Right atrium auricular region (tissue), 2 donors: ENCODE data around the gene C11orf91. TPM values are rescaled to one million over a fixed set of nuclear protein-coding genes. Genes with fewer than 3 reads are reported as not detected.

Source experiments
- DNase-seq: peaks from one replicate; pipeline ENCODE4 v3.0.0-alpha.2; 2019; ENCODE audit warnings: low spot score
- H3K27ac ChIP-seq, 2 donors: fragments of 200-600 bp; sonication (generic); 1 replicate in 1 of 2; 2 replicates in 1 of 2; pipeline ENCODE4 v1.5.1; 2016 to 2019
- H3K27me3 ChIP-seq, 2 donors: fragments of 200-600 bp; sonication (generic); one replicate each; pipeline versions ENCODE4 v1.5.1 to v1.6.0; 2017 to 2019
- H3K36me3 ChIP-seq: fragments of 200-600 bp; sonication (generic); one replicate; pipeline ENCODE4 v1.5.1; 2016
- H3K4me1 ChIP-seq, 2 donors: fragments of 200-600 bp; sonication (generic); one replicate each; pipeline versions ENCODE4 v1.5.1 to v1.6.0; 2017 to 2019
- H3K4me3 ChIP-seq, 2 donors: fragments of 200-600 bp; sonication (generic); 1 replicate in 1 of 2; 2 replicates in 1 of 2; pipeline ENCODE4 v1.5.1; 2017 to 2019; ENCODE audit warnings: mild to moderate bottlenecking in 1 of 2, moderate library complexity in 1 of 2
- H3K9me3 ChIP-seq, 2 donors: fragments of 200-600 bp; sonication (generic); one replicate each; pipeline ENCODE4 v1.5.1; 2019
- total RNA-seq, 2 donors: library from RNA; depleted of rRNA; stranded (reverse); fragments of >200 nt; gene quantifications; one replicate each; pipeline ENCODE4 v1.1.0, GENCODE V29; 2016
- TF ChIP-seq, protein P1 (sequence below), 2 donors: fragments of 200-600 bp; sonication (generic); IDR thresholded peaks; one replicate each; pipeline ENCODE4 v1.5.1; 2019; ENCODE audit warnings: antibody characterized with exemption in 2 of 2

The C11orf91 gene
- total RNA-seq, 2 donors from 2014 or later: not detected

DNA sequence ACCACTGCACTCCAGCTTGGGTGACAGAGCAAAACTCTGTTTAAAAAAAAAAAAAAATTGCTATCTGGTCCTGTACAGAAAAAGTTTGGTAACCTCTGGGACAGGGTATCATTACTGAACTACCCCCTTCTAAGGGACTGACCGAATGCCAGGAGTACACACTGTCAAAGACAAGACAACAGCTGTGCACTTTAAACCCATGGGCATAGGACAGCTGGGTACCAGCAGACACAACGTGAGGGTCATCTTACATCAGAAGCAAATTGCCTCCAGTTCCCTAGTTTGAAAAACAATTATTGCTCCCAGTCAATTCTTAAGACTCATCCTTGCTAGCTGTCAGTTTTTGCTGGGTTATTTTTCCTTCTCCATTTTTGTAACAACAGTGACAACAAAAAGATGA lies 17.8 kb upstream of the C11orf91 start:
- peak overlapping the region in 1 of 2 donors; percentile 0 for H3K27ac ChIP-seq
- no peak overlapping the region for H3K4me3 ChIP-seq
- peaks cover 0 to 79% of the 10 kb centered on the region in 2 donors for H3K4me1 ChIP-seq
- no peaks in the 10 kb centered on the region for H3K27me3 ChIP-seq
- peaks cover 87% of the 10 kb centered on the region for H3K36me3 ChIP-seq
- no peaks in the 10 kb centered on the region for H3K9me3 ChIP-seq
- DNase-seq: no peak
- TF ChIP-seq, protein P1, sequence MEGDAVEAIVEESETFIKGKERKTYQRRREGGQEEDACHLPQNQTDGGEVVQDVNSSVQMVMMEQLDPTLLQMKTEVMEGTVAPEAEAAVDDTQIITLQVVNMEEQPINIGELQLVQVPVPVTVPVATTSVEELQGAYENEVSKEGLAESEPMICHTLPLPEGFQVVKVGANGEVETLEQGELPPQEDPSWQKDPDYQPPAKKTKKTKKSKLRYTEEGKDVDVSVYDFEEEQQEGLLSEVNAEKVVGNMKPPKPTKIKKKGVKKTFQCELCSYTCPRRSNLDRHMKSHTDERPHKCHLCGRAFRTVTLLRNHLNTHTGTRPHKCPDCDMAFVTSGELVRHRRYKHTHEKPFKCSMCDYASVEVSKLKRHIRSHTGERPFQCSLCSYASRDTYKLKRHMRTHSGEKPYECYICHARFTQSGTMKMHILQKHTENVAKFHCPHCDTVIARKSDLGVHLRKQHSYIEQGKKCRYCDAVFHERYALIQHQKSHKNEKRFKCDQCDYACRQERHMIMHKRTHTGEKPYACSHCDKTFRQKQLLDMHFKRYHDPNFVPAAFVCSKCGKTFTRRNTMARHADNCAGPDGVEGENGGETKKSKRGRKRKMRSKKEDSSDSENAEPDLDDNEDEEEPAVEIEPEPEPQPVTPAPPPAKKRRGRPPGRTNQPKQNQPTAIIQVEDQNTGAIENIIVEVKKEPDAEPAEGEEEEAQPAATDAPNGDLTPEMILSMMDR (IDR thresholded peaks at IDR 0.05): no peak

DNA sequence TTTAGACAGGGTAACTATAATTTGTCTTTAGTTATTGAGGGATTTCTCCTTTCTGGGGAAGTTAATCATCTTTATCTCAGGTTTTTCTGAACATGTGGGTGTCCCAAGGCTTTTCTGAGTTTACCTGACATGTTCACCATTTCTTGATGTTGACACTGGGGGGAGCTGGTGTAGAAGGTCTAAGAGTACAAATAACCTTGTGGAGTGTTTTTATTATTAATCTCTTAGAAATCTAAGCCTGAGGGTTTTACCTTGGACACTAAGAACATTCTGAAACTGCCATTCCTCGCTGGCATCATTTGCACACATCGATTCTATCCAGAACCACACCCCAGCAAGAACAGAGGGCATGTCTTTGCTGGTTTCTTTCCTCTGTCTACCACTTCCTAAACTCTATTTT lies 15.6 kb upstream of the C11orf91 start:
- Histone ChIP-seq H3K4me1 (peaks cover 0 to 69% of the 10 kb centered on the region in 2 donors), H3K27ac (peak overlapping the region; percentile 50 to 57), H3K9me3 (no peaks in the 10 kb centered on the region), H3K36me3 (peaks cover 93% of the 10 kb centered on the region), H3K27me3 (no peaks in the 10 kb centered on the region), H3K4me3 (no peak overlapping the region)
- DNase-seq: no peak
- TF ChIP-seq, protein P1 (IDR thresholded peaks at IDR 0.05): peak in 1 of 2 donors; percentile 50

GRCh38 chr11:33713856-33714398 lies 13.3 kb upstream of the C11orf91 start:
- Histone ChIP-seq H3K4me1 (peaks cover 0 to 62% of the 10 kb centered on the region in 2 donors), H3K27ac (peak overlapping the region in 1 of 2 donors; percentile 8), H3K36me3 (peaks cover 91% of the 10 kb centered on the region), H3K9me3 (no peaks in the 10 kb centered on the region), H3K4me3 (no peak overlapping the region), H3K27me3 (no peaks in the 10 kb centered on the region)
- DNase-seq: no peak
- TF ChIP-seq, protein P1 (IDR thresholded peaks at IDR 0.05): no peak

DNA sequence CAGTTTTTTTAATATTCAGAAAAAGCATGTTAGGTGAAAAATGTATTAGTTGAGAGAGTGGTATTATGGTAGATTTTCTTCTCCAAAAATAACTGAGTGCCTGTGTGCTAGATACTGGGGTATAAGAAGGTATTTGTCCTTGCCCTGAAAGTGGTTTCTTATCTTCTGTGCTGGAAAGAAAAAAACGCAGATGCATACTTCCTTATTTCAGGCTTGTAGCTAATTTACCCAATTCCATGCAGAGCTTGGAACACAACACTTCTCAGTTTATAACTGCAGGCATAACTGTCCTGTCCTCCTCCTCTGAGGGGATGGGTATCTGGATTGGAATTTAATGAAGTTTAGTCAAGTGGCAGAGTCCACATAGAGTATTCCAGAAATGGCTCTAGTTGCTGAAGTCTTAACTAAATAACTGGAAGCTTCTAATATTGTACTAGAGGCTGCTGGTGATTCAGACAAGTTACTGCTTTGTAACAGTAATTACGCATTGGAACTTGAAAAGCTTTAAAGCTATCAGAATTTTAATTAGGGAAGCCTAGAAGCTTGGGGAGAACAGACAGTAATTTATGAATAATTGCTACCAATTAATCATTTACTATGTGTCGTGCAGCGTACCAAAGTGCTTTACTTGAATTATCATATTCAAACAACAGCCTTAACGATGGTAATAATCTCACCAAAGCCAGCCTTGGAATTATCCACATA lies 12.7 kb upstream of the C11orf91 start:
- TF ChIP-seq, protein P1 (IDR thresholded peaks at IDR 0.05): no peak
- Histone ChIP-seq H3K27me3 (no peaks in the 10 kb centered on the region), H3K4me3 (no peak overlapping the region), H3K9me3 (no peaks in the 10 kb centered on the region), H3K27ac (peak overlapping the region in 1 of 2 donors; percentile 8), H3K36me3 (peaks cover 91% of the 10 kb centered on the region), H3K4me1 (peaks cover 0 to 65% of the 10 kb centered on the region in 2 donors)
- no peak for DNase-seq

DNA sequence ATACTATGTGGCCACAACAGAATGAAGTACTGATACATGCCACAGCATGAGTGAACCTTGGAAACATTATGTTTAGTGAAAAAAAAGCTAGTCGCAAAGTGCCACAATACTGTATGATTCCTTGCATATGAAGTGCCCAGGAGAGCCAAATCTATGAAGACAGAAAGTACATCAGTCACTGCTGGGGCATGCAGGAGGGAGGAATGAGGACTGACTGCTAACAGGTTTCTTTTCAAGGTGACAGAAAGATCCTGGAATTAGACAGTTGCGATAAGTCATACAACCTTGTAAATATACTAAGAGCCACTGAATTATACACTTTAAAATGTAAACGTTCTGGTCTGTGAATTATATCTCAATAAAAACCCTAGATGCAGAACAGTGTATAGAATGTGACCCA lies 11.8 kb upstream of the C11orf91 start:
- Histone ChIP-seq H3K27me3 (no peaks in the 10 kb centered on the region), H3K4me1 (peaks cover 0 to 66% of the 10 kb centered on the region in 2 donors), H3K36me3 (peaks cover 83% of the 10 kb centered on the region), H3K9me3 (no peaks in the 10 kb centered on the region), H3K4me3 (no peak overlapping the region), H3K27ac (peak overlapping the region in 1 of 2 donors; percentile 14)
- TF ChIP-seq, protein P1 (IDR thresholded peaks at IDR 0.05): no peak
- no peak for DNase-seq
